Mesodermal cell (in vitro differentiated cells): Measurements from ENCODE around the gene ZAP70.

ENCODE experiments used
- H3K27ac ChIP-seq: 2 replicates; pipeline ENCODE4 v1.7.0; 2013; ENCODE audit warnings: mild to moderate bottlenecking, low read depth, low read length, moderate library complexity; ENCODE audit not compliant: severe bottlenecking
- H3K36me3 ChIP-seq: 2 replicates; pipeline ENCODE4 v1.7.1; 2013; ENCODE audit warnings: mild to moderate bottlenecking, low read length, moderate library complexity; ENCODE audit not compliant: control insufficient read depth, insufficient read depth
- H3K4me1 ChIP-seq: one replicate; pipeline ENCODE4 v1.7.1; 2013; ENCODE audit warnings: mild to moderate bottlenecking, low read length; ENCODE audit not compliant: insufficient read depth, control insufficient read depth, poor library complexity, severe bottlenecking
- H3K4me3 ChIP-seq: 2 replicates; pipeline ENCODE4 v1.7.0; 2013; ENCODE audit warnings: low read length, control low read depth, mild to moderate bottlenecking; ENCODE audit not compliant: insufficient read depth, poor library complexity, severe bottlenecking; ENCODE audit errors: extremely low read depth
- H3K9me3 ChIP-seq: 2 replicates; pipeline ENCODE4 v1.7.1; 2013; ENCODE audit warnings: mild to moderate bottlenecking, low read length, moderate library complexity; ENCODE audit not compliant: control insufficient read depth
- WGBS, 2 experiments: methylation state at CpG; one replicate each; pipeline ENCODE4 v1.1.5; 2013; ENCODE audit warnings: missing lambda C conversion rate in 2 of 2; ENCODE audit not compliant: insufficient coverage in 2 of 2; 5-methylcytosine and 5-hydroxymethylcytosine counted together

The ZAP70 gene

DNA sequence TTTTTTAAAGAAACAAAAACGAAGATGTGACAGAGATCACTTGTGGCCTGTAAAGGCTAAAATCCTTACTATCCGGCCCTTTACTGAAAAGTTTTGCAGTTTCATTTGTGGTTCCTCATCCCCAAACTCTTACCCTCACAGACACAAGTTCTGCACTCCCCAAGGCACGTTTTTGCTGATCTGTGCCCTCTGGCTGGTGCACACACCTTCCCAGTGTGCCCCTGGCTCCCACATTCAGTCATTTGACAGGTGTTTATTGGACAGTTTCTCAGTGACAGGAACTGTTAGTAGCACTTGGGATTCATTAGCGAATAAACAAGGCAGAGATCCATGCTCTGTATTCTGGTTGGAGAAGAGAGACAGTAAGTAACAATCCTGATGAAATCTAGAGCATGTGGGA is 22.8 kb downstream of the ZAP70 start:
- no peak overlapping the region for H3K27ac ChIP-seq
- 87 to 89% methylated on average over 3 to 4 of the region's 4 CpGs for WGBS, 2 experiments
- no peaks in the 10 kb centered on the region for H3K36me3 ChIP-seq
- H3K9me3 ChIP-seq: no peaks in the 10 kb centered on the region
- H3K4me1 ChIP-seq: no peaks in the 10 kb centered on the region
- no peak overlapping the region for H3K4me3 ChIP-seq

DNA sequence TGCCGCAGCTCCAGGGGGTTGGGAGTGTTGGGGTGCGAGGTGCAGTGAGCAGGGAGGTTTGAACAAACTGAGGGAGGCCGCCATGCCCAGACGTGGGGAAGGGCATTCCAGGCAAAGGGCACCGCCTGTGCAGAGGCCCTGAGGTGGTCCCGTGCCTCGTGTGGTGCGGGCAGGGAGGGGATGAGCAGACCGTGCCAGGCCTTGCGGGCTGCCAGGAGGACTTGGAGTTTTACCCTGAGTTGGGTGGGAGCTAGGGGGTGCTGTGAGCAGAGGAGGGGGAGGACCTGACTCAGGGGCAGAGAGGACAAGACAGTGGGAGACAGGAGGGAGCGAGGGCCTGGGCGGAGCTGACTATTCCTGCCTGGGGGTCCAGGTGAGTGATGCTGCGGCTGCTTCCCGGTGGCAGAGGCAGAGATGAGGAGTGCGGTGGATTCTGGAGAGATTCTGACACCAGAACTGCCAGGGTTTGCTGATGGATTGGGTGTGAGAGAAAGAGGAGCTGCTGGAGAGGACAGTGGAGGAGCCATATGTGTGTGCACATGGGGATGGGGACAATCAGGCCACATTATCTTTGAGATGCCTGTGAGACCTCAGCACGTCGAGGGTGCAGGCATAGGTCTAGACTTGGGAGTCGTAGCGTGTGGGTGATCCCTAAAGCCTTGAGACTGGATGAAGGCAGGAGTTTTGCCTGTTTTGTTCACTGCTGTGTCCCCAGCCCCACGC is 23.4 kb downstream of the ZAP70 start:
- H3K4me1 ChIP-seq: no peaks in the 10 kb centered on the region
- WGBS, 2 experiments: 86 to 88% methylated on average over 18 to 19 of the region's 20 CpGs
- no peak overlapping the region for H3K4me3 ChIP-seq
- H3K36me3 ChIP-seq: no peaks in the 10 kb centered on the region
- no peak overlapping the region for H3K27ac ChIP-seq
- no peaks in the 10 kb centered on the region for H3K9me3 ChIP-seq

DNA sequence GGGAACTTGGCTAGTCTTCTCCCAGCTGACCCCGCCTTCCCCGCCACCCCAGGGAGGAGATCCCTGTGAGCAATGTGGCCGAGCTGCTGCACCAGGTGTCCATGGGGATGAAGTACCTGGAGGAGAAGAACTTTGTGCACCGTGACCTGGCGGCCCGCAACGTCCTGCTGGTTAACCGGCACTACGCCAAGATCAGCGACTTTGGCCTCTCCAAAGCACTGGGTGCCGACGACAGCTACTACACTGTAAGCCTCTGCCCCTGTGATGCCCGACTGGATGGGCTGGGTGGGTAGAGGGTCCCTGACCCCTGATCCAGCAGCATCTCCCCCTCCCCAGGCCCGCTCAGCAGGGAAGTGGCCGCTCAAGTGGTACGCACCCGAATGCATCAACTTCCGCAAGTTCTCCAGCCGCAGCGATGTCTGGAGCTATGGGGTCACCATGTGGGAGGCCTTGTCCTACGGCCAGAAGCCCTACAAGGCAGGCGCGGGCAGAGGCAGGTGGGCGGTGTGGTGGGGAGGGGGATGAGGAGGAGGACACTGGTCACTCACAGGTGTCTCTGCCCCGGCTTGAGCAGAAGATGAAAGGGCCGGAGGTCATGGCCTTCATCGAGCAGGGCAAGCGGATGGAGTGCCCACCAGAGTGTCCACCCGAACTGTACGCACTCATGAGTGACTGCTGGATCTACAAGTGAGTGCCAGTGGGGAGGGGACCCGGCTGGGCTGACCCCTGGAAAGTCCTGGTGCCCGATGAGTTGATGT is 24.2 kb downstream of the ZAP70 start:
- 96 to 97% methylated on average over 19 to 30 of the region's 32 CpGs for WGBS, 2 experiments
- no peaks in the 10 kb centered on the region for H3K36me3 ChIP-seq

DNA sequence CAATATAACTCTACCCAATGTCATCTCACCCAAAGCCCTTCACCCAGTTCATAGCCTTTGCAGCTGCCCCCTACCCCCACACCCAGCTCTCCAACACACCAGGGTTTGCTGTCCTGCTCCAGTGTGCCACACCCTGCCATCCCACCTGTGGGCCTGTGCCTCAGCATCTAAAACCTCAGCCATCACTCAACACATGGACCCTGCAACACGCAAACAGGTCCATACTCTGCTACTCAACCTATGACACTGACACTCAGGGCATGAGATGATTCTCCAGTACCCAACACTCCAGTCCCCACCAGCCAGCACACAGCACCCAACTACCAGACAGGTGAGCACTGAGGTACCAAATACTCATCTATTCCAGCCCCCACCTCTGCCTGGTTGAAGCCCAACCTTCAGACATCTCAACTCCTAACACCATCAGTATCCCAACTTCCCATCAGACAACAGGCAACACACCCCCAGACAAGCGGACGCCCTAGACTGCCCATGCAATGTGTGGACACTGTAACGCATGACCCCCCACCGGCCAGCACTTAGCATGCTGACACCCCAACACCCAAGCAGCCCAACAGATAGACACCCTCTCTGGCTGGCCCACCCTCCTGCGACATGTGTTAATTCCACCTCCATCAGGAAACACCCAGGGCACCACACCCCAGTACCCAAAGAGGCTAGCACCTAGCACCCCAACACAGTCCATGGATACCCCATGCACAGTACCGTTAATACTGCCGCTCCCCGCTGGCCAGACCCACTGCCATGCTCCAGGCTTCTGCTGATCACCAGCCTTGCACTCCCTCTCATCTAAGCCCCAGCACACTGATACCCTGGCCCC is 25.0 kb downstream of the ZAP70 start:
- peaks cover 4% of the 10 kb centered on the region for H3K4me1 ChIP-seq
- WGBS, 2 experiments: 97 to 98% methylated on average over 7 to 9 of the region's 9 CpGs
- no peaks in the 10 kb centered on the region for H3K36me3 ChIP-seq
- H3K9me3 ChIP-seq: no peaks in the 10 kb centered on the region
- H3K27ac ChIP-seq: no peak overlapping the region
- no peak overlapping the region for H3K4me3 ChIP-seq

More for the DNA sequence above, 24.2 kb downstream of the ZAP70 start:
- Histone ChIP-seq H3K4me3 (no peak overlapping the region), H3K27ac (no peak overlapping the region), H3K9me3 (no peaks in the 10 kb centered on the region), H3K4me1 (peaks cover 4% of the 10 kb centered on the region)

DNA sequence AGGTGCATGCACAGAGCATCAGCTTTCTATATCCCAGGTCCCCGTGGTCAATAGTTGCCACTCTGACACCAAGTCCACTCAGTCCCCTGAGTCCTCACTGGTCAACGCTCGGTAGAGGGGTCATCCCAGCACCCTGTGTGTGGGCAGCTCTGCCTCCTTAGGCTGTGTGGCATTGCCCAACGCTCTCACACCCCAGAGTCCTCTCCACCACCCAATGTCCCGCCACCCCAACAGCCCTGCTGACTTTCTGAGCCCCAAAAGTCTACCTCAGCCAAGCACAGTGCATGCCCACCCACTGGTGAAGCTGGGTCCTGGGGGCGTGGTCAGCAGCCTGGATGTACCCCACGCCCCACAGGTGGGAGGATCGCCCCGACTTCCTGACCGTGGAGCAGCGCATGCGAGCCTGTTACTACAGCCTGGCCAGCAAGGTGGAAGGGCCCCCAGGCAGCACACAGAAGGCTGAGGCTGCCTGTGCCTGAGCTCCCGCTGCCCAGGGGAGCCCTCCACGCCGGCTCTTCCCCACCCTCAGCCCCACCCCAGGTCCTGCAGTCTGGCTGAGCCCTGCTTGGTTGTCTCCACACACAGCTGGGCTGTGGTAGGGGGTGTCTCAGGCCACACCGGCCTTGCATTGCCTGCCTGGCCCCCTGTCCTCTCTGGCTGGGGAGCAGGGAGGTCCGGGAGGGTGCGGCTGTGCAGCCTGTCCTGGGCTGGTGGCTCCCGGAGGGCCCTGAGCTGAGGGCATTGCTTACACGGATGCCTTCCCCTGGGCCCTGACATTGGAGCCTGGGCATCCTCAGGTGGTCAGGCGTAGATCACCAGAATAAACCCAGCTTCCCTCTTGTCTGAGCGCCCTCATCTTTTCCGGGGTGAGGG is 25.9 kb downstream of the ZAP70 start:
- peaks cover 4% of the 10 kb centered on the region for H3K4me1 ChIP-seq
- no peak overlapping the region for H3K4me3 ChIP-seq
- no peaks in the 10 kb centered on the region for H3K9me3 ChIP-seq
- H3K36me3 ChIP-seq: no peaks in the 10 kb centered on the region
- 91 to 94% methylated on average over 15 to 19 of the region's 23 CpGs for WGBS, 2 experiments
- no peak overlapping the region for H3K27ac ChIP-seq

DNA sequence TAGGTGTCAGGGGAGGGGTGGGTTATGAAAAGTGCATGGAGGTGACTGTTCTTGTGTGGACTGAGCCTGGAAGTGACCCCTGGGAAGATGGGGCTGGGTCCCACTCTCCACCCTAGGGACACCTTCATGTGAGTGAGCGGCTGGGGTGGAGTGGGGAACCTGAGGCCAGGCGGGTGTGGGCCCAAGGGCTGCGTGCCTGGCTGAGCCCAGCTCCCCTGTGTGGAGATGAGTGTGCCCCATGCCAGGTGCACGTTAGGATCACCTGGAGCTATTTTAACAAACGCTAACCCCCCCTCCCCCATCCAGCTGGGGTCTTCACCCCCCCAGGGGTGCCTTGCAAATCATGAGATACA is 26.5 kb downstream of the ZAP70 start:
- WGBS, 2 experiments: 83 to 94% methylated on average over 2 to 3 of the region's 5 CpGs
- Histone ChIP-seq H3K36me3 (no peaks in the 10 kb centered on the region), H3K4me3 (no peak overlapping the region), H3K4me1 (peaks cover 4% of the 10 kb centered on the region), H3K27ac (no peak overlapping the region), H3K9me3 (no peaks in the 10 kb centered on the region)

DNA sequence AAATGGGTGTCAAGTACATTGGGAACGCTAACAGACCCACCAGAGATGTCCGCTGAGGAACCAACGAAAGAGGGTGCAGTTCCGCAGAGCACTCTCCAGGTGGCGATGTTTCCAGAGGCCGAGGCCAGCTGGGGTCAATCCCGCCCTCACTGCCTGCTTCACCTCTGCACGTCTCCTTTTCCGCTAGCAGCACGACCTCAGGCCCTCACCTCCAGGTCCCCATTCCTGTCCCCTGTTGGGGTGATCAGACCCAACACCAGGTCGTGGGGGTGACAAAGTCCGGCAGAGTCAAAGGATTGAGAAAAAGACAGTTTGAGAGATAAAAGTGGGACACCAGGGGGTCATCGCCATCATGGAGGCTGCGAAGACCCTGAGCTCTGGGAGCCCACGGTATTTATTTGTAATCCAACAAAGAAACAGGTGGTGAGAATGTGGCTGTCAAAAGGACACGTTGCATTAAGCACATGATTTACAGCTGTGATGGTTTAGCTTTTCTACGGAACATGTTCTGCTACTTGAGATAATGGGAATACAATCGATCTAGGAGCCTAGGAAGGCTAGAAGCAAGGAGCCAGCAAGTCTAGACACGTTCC is 27.3 kb downstream of the ZAP70 start:
- Histone ChIP-seq H3K36me3 (no peaks in the 10 kb centered on the region), H3K4me3 (no peak overlapping the region), H3K4me1 (peaks cover 4% of the 10 kb centered on the region), H3K27ac (no peak overlapping the region), H3K9me3 (no peaks in the 10 kb centered on the region)
- WGBS, 2 experiments: 52 to 56% methylated on average over 13 to 18 of the region's 19 CpGs

DNA sequence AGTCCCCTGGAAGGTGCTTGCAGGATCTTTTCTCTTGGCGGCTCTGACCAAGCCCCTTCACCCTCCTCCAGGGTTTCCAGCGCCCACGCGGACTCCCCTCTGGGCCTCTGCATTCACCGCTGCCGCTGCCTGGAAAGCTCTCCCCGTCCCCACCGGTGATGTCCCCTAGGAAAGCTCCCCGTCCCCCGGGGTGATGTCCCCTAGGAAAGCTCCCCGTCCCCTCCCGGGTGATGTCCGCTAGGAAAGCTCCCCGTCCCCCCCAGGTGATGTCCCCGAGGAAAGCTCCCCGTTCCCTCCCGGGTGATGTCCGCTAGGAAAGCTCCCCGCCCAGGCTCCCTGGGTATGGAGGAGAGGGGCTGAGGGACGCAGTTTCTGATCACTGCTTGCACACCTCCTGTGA is 27.9 kb downstream of the ZAP70 start:
- no peaks in the 10 kb centered on the region for H3K36me3 ChIP-seq
- H3K9me3 ChIP-seq: no peaks in the 10 kb centered on the region
- no peak overlapping the region for H3K27ac ChIP-seq
- H3K4me1 ChIP-seq: peaks cover 4% of the 10 kb centered on the region
- 96 to 98% methylated on average over 16 to 18 of the region's 20 CpGs for WGBS, 2 experiments
- no peak overlapping the region for H3K4me3 ChIP-seq

DNA sequence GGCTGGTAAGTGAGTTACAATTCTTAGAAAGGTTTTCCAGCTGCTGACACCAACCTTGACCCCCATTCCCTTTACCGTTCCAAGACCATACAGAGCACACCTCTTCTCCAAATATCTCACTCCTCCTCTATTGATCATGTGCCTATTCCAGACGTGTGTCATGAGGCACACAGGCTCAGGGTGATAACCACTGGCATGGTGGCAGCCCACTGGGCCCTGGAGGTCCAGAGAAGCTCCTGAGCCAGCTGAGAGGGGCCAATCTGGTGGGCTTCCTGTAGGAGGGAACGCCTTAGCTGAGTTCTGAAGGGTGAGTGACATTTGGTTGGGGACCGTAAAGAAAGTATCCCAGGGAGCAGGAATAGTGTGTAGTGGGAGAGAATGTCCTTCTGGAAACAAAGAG is 28.3 kb downstream of the ZAP70 start:
- Histone ChIP-seq H3K27ac (no peak overlapping the region), H3K4me3 (no peak overlapping the region), H3K4me1 (peaks cover 4% of the 10 kb centered on the region), H3K9me3 (no peaks in the 10 kb centered on the region), H3K36me3 (no peaks in the 10 kb centered on the region)
- 93 to 100% methylated on average over 4 of the region's 4 CpGs for WGBS, 2 experiments

DNA sequence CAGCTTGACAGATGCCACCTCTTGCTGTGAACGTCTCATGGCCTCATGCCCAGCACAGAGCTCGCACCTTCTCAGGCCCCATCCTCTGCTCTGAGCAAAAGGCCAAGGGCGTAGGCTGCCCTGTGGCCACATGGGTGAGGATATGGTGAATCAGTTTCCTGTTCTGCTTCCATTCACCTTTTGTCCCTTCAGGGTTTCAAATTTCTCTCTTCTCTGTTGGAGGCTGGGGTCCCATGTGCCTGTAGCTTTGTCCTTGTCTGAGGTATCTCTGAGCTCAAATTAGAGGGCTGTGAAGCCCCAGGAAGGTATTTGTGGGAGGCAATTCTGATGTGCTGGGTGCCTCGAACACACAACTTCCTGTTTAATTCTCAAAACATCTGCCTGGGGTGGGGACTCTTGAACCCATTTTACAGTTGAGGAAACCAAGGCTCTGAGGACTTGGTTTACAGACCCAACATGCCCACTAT is 29.0 kb downstream of the ZAP70 start:
- no peaks in the 10 kb centered on the region for H3K9me3 ChIP-seq
- no peak overlapping the region for H3K4me3 ChIP-seq
- no peaks in the 10 kb centered on the region for H3K36me3 ChIP-seq
- no peak overlapping the region for H3K27ac ChIP-seq
- peaks cover 4% of the 10 kb centered on the region for H3K4me1 ChIP-seq
- 84 to 96% methylated on average over 3 to 4 of the region's 4 CpGs for WGBS, 2 experiments
